CD4-positive, alpha-beta T cell treated with Interleukin-10 for 1 hour (primary cell): Measurements from ENCODE around the gene SMIM28.
"Not testable (repeated sequence)": the region's sequence is repeated elsewhere in the genome, so short reads cannot be mapped to it uniquely, and the experiment has no call there.

ENCODE experiments used
- DNase-seq: peaks from one replicate; pipeline ENCODE4 v3.0.0-alpha.2; 2020

Gene SMIM28

GRCh38 chr6:138410048-138410735 is 32.5 kb downstream of the SMIM28 start:
- DNase-seq, result no peak

DNA sequence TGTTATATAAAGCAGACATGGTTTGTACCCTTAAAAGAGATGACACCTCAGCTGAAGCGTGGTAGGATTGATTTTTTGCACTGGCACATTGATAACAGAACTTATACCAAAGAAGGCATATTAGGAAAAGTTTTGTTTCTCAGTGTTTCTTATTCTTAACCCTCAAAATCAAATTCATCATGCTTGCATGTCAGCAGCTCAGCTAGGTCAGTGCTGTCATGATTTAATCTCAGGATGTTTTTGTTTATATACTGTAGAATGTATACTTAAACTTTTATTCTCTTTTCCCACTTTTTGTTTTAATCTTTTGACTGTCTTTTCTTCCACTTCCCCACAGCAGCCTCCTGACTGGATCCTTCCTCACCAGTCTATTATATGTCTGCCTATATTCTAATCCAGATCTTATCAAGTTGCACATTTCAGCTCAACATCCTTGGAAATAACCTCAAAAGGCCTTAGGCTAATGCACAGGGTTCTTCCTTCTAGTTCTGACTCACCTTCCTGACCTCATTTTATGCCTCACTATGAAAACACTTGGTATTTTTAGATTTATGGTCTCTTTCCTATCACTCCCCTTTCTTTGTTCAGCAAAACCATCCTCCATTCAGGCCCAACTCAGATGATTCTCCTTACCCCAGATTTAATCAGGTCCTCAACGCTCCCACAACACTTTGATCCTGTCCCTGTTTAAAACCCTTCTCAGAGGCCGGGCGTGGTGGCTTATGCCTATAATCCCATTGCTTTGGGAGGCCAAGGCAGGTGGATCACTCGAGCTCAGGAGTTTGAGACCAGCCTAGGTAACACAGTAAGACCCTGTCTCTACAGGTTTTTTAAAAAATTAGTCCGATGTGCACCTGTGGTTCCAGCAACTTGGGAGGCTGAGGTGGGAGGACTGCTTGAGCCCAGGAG is 33.5 kb downstream of the SMIM28 start:
- no peak for DNase-seq

DNA sequence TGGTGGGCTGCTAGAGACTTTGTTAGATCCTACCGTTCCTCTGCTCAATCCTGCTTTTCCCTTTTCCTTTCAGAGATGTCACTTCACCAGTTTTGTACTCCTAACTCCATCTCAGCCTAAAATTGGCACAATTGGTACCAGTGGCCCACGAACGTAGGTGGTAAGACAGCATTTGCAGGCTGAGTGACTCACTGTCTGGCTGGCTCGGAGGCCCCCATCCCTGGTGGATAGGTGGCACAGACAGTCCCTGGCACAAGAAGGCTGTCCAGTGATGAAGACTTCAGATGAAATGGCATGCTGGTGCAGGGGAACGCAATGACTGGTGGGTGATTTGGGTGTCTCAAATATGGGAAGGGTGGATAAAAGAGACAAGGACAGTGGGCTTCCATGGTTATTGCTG is 37.4 kb downstream of the SMIM28 start:
- no peak for DNase-seq

GRCh38 chr6:138416206-138416605 is 38.5 kb downstream of the SMIM28 start:
- DNase-seq, result no peak

DNA sequence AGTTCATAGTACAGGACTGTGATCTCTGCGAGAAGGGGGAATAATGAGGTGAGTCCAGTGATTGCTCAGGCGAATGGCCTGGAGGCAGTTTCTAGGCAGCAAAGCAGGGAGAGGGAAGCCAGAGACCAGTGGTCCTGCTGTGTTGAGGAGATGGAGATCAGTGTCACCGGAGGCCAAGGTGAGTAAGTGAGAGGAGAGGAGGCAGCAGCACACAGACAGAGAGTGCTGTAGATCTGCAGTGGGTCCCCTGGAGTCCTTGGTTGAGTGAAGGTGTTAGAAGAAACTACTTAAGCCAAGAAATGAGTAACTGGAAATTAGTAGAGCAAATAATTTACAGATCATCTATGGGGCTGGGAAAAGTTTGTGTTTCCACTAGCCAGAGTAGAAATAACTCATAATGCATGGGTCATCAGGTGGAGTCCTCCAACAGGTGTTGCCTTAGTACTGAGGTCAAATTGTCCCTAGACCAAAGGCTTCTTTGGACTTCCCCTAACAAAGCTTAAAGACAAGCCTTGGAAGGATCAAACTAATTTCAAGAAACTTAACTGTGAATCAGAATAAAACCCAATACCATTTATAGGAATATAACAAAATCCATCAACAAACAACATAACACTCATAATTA is 39.9 kb downstream of the SMIM28 start:
- DNase-seq, result no peak

DNA sequence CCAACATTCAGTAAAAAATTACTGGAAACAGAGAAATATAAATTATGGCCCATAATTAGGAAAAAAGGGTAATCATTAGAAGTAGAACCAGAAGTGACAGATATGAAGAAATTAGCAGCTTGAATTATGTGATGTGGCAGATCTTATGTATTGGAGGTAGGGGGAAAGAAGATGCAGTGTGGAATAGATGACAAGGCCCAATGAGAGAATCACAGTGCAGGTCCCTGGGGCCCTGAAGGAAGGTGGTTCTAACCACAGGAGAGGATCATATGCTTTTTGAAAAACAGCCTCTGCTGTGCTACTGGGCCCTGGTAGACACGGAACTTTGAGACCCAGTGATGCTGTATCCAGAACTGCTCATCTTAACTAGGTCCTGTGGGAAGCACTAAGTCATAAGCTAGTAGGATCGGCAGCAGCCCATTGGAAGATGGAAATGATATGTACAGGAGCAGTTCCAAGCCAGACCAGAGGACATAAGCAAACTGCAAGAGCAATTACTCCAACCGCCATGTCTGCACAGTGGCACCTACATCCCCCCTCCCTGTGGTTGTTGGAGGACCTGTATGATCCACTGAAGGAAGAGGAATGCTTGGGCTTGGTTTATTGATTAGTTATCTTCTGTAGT is 40.5 kb downstream of the SMIM28 start:
- no peak for DNase-seq

GRCh38 chr6:138419766-138420165 is 42.1 kb downstream of the SMIM28 start:
- no peak for DNase-seq

DNA sequence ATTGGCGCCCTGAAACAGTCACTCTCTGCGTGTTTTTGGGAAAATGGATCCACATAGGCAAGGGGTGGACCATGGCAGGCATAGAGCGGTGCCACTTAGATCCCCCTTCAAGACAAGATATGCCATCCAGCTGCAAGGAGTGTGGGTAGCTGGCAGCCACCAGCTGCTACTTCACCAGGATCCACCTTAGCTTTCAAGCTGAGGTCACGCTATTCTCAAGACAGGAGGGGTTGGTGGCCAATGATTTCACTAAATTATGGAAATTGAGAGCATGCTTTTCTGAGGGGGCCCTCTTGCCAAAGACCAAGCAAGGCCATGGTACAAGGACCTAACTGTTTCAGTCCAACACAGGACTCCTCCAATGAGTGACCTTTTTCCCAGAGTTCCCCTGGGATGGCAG is 42.7 kb downstream of the SMIM28 start:
- no peak for DNase-seq

GRCh38 chr6:138421089-138421488 is 43.4 kb downstream of the SMIM28 start:
- no peak for DNase-seq

DNA sequence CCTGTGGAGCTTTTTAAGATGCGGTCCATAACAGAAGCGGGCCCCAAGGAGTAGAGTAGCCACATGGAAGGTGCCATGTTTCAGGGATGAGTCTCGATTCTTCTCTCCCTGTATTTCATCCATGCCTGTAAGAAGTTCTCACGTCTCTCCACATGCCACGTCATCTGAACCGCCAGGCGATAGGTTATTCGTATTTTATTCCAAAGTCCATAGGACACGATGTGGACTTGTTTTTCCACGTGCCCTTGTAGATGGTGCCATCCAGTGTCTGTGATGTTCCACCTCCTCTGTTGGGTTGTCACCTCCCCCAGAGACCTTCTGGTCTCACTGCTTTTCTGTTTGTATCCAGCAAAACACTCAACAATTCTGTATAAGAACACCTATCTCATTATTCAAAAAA is 43.9 kb downstream of the SMIM28 start:
- DNase-seq, result no peak

GRCh38 chr6:138422861-138423260 is 45.2 kb downstream of the SMIM28 start:
- no peak for DNase-seq

GRCh38 chr6:138424004-138424904 is 46.5 kb downstream of the SMIM28 start:
- DNase-seq, result no peak

DNA sequence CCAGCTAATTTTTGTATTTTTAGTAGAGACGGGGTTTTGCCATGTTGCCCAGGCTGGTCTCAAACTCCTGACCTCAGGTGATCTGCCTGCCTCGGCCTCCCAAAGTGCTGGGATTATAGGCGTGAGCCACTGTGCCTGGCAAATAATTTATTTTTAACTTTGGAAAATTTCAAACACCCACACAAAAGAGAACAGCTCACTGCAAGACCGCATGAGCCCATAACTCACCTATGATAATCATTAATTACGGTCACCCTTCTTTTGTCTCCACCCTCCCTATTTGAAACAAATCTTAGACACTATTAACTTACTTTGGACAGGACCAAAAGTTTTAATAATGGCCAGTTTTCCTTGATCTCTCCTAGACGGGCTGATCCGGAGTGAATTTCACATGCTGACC is 47.6 kb downstream of the SMIM28 start:
- DNase-seq, result not testable (repeated sequence)

DNA sequence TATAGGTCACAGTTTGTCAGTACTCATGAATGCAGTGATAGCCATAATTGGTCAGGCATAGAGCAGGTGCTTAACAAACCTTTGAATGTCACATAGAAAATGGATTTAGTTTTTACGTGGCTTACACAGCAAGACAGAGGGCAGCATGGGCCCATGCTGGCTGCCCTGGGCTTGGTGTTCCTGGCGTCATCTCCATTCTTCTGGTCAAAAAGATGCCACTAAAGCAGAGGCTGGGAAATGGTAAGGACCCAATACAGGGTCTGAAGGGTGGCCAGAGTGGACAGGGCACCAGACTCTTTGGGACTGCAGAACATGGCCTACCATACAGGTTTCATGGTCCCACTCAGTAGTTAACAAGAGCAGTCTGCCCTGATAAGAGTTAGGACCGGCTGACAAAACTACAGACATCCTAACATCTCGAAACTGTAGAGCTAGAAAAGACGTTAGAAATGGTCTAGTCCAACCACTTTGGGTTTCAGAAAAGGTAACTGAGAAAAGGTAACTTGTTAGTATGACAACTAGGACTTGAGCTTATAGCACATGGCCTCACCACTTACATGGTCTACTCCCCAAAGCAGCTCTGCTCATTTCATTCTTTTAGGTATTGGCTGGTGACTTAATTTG is 48.9 kb downstream of the SMIM28 start:
- no peak for DNase-seq

DNA sequence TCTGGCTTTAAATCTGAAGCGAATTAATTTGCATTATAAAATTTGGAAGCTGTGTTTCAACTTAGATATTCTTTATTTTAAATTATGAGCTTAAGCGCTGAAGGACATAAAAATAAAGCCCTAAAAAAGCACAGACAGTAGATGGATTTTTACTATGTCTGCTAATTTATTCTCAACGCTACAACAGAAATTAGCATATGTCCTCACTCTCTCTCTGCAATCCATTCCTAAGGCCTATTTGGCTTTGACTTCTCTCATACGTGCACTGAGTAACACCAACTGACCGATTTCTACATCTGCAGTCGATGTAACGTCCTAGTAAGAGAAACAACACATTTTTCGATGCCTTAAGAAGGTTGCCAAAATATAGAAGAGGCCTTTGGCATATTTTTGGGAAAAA is 50.0 kb downstream of the SMIM28 start:
- no peak for DNase-seq

GRCh38 chr6:138428944-138429598 is 51.4 kb downstream of the SMIM28 start:
- peak; percentile 63 for DNase-seq

DNA sequence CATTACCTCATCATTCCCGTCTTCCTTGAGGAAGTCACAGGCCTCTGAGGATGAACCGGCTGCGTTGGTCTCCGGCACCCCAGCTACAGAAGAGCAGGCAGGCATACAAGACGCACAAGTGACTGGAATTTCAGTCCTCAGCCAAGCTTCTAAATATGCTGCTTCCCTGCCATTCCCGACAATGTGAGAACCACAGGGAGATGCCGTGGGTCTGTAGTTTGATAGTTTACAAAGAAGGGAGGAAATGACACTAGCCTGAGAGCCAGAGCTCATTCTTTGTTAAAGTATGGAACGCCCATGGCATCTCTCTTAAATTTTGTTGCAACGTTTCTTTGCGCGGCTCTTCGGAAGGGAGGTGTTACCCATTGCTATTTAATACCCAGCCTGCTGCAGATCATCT is 52.1 kb downstream of the SMIM28 start:
- DNase-seq, result no peak

- DNase-seq, result no peak
Measured at GRCh38 chr6:138430361-138431145, 52.8 kb downstream of the SMIM28 start.

GRCh38 chr6:138431256-138432062 is 53.8 kb downstream of the SMIM28 start:
- DNase-seq, result no peak

DNA sequence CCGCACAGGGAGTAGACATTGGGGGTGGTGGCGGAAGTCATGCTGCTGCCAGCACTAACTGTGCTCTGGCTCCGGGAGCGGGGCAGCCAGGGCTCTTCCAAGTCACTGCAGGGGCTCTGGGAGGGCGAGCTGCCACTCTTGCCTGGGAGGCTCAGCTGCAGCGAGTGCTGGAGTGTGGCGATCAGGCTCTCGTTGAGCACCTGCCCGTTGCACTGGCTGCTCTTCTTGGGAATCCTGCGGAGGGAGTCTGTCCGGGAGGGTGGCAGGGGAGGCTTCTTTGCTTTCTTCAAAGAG is 54.3 kb downstream of the SMIM28 start:
- DNase-seq, result no peak
